H1 (cell line): ENCODE results near the gene C12orf42.

ENCODE experiments used
- CHD1 ChIP-seq: IDR thresholded peaks from 2 replicates; pipeline ENCODE4 v1.6.1; 2012; ENCODE audit warnings: low read depth, low read length, improper control_type of control experiment
- CREB1 ChIP-seq: IDR thresholded peaks from 2 replicates; pipeline ENCODE4 v1.6.1; 2012; ENCODE audit warnings: inconsistent platforms
- EZH2 ChIP-seq: fragments of 200-600 bp; sonication (generic); IDR thresholded peaks from 2 replicates; pipeline ENCODE4 v1.7.1; 2012; ENCODE audit warnings: low read depth, mild to moderate bottlenecking, moderate library complexity, low read length, inconsistent platforms; ENCODE audit not compliant: severe bottlenecking
- GTF2F1 ChIP-seq: IDR thresholded peaks from 2 replicates; pipeline ENCODE4 v1.6.1; 2012; ENCODE audit warnings: low read depth, low read length, improper control_type of control experiment, borderline replicate concordance
- HDAC2 ChIP-seq, 2 experiments: fragments of 300-600 bp in 1 of 2; sonication (generic) in 1 of 2; IDR thresholded peaks; 2 replicates each; pipeline ENCODE4 v1.6.1; 2011 to 2012; ENCODE audit warnings: low read depth in 2 of 2, low read length in 2 of 2, mild to moderate bottlenecking in 2 of 2, moderate library complexity in 2 of 2, borderline replicate concordance in 1 of 2, inconsistent platforms in 1 of 2
- NANOG ChIP-seq: IDR thresholded peaks from 2 replicates; pipeline ENCODE4 v1.6.1; 2011; ENCODE audit warnings: low read length, low read depth, mild to moderate bottlenecking, inconsistent platforms; ENCODE audit not compliant: insufficient read depth, poor library complexity, severe bottlenecking
- POLR2A ChIP-seq, 2 experiments: IDR thresholded peaks; 1 replicate in 1 of 2; 2 replicates in 1 of 2; pipeline ENCODE4 v1.6.1; 2011; ENCODE audit warnings: low read depth in 2 of 2, low read length in 2 of 2, mild to moderate bottlenecking in 2 of 2; ENCODE audit errors: control extremely low read depth in 1 of 2
- TAF1 ChIP-seq: IDR thresholded peaks from 2 replicates; pipeline ENCODE4 v1.6.1; 2011; ENCODE audit warnings: mild to moderate bottlenecking, low read depth, low read length
- TBP ChIP-seq: IDR thresholded peaks from 2 replicates; pipeline ENCODE4 v1.6.1; 2011; ENCODE audit warnings: low read depth, low read length, improper control_type of control experiment
- TF ChIP-seq, protein P1 (sequence below), 3 experiments: IDR thresholded peaks; 1 replicate in 2 of 3; 2 replicates in 1 of 3; pipeline versions ENCODE4 v1.5.1 to v1.6.1; 2011; ENCODE audit warnings: low read length in 3 of 3, mild to moderate bottlenecking in 3 of 3, inconsistent platforms in 2 of 3, low read depth in 1 of 3, moderate library complexity in 1 of 3; ENCODE audit not compliant: insufficient read depth in 1 of 3; ENCODE audit errors: control extremely low read depth in 1 of 3
- TF ChIP-seq, protein P2 (sequence below): IDR thresholded peaks from 2 replicates; pipeline ENCODE4 v1.6.1; 2012; ENCODE audit warnings: inconsistent platforms
- TF ChIP-seq, protein P3 (sequence below): IDR thresholded peaks from 2 replicates; pipeline ENCODE4 v1.6.1; 2012; ENCODE audit warnings: low read length, inconsistent platforms

DNA sequence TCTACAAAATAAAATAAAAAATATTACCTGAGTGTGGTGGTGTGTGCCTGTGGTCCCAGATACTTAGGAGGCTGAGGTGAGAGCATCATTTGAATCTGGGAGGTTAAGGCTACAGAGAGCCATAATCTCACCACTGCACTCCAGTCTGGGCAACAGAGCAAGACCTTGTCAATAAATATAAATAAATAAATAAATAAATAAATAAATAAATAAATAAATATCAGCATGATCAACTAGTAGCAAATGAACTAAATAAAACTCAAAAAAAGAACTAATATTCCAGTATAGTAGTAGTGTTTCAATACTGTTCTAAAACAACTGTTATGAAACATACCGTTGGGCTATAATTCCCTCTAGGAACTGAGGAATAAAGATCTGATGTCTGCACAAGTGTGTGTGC lies 74.4 kb downstream of the C12orf42 start:
- no peak for TF ChIP-seq GTF2F1
- TF ChIP-seq, protein P1, sequence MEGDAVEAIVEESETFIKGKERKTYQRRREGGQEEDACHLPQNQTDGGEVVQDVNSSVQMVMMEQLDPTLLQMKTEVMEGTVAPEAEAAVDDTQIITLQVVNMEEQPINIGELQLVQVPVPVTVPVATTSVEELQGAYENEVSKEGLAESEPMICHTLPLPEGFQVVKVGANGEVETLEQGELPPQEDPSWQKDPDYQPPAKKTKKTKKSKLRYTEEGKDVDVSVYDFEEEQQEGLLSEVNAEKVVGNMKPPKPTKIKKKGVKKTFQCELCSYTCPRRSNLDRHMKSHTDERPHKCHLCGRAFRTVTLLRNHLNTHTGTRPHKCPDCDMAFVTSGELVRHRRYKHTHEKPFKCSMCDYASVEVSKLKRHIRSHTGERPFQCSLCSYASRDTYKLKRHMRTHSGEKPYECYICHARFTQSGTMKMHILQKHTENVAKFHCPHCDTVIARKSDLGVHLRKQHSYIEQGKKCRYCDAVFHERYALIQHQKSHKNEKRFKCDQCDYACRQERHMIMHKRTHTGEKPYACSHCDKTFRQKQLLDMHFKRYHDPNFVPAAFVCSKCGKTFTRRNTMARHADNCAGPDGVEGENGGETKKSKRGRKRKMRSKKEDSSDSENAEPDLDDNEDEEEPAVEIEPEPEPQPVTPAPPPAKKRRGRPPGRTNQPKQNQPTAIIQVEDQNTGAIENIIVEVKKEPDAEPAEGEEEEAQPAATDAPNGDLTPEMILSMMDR (IDR thresholded peaks at IDR 0.05; ENCODE audit: control extremely low read depth in 1 of 3, insufficient read depth in 1 of 3, low read depth in 1 of 3, low read length in 3 of 3) = no peak
- TF ChIP-seq TAF1 = no peak
- TF ChIP-seq POLR2A (IDR thresholded peaks at IDR 0.05; ENCODE audit: control extremely low read depth in 1 of 2, low read depth in 2 of 2, low read length in 2 of 2) = no peak
- no peak for TF ChIP-seq EZH2
- no peak for TF ChIP-seq CREB1
- TF ChIP-seq, protein P2, sequence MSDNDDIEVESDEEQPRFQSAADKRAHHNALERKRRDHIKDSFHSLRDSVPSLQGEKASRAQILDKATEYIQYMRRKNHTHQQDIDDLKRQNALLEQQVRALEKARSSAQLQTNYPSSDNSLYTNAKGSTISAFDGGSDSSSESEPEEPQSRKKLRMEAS = no peak
- TF ChIP-seq NANOG = no peak
- TF ChIP-seq HDAC2 (IDR thresholded peaks at IDR 0.05; ENCODE audit: borderline replicate concordance in 1 of 2, low read depth in 2 of 2, low read length in 2 of 2) = no peak
- no peak for TF ChIP-seq CHD1
- no peak for TF ChIP-seq TBP
- TF ChIP-seq, protein P3, sequence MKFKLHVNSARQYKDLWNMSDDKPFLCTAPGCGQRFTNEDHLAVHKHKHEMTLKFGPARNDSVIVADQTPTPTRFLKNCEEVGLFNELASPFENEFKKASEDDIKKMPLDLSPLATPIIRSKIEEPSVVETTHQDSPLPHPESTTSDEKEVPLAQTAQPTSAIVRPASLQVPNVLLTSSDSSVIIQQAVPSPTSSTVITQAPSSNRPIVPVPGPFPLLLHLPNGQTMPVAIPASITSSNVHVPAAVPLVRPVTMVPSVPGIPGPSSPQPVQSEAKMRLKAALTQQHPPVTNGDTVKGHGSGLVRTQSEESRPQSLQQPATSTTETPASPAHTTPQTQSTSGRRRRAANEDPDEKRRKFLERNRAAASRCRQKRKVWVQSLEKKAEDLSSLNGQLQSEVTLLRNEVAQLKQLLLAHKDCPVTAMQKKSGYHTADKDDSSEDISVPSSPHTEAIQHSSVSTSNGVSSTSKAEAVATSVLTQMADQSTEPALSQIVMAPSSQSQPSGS = no peak
